ENCODE data around the gene ALDH1B1.

ALDH1B1 gene

DNA sequence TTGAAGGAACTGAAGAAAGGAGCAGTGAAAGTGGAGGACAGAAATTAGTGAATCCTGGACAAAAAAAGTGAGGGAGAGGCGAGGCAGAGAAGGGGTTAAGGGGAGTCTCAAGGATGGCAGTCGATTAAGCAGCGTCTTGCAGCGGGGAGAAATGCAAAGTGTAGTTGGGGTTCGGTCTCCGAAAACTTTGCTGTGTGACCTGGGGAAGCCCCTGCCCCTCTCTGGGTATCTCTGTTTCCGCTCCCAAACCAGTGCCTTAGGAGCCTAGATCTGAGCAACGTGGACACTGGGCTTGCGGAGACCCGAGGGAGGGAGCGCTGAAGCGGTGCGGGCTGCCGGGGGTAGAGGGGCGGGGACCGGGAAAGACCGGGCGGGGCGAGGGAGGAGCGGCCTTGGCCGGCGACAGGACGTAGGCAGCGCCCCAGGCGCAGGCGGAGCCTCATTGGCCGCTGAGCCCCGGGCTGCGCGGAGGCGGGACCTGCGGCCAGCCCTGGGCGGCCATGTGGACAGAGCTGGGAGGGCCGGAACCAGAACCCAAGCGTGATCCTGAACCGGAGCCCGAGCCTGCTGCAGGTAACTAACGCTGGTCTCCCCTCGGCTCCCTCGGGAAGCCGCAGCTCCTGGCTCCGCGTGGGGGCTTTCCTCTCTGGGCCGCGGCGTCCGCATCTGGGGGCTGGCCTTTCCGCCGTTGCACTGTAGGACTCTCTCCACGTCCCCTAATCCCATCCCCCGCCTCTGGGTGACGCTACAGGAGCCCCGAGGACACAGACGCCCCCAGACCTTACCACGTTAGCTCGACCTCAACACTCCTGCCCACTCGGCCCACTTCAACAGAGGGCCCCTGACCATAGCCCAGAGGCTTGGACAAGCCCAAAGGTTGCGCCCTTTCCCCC is at the start of gene ALDH1B1:
Gene ALDH1B1, plus strand, starts transcription at position 468 of the 893 bp plus-strand sequence. CDS start 3,047 bp downstream, outside the sequence.
- DNase-seq (ENCODE audit: low read depth): peak; percentile 25

DNA sequence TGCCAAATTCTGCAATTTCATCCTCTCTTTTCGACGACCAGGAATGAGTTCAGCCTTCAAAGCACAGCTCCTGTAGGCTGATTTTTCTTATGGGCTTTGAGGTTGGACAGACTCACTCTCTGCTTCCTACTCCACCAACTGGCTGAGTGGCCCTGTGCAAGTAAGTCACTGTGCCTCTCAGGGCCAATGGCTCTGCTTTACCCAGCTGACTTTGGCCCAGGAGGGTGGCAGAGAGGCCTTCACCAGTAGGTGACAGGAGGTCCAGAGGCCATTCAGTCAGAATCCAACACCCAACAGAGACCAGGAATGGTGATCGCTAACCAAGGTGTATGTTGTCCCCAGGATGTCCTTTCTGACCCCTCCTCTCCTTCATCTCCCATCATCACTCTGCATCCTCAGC is 49.5 kb upstream of the ALDH1B1 start:
- no peak for DNase-seq (ENCODE audit: low read depth)

GRCh38 chr9:38343552-38343951 is 49.0 kb upstream of the ALDH1B1 start:
- DNase-seq (ENCODE audit: low read depth): no peak

DNA sequence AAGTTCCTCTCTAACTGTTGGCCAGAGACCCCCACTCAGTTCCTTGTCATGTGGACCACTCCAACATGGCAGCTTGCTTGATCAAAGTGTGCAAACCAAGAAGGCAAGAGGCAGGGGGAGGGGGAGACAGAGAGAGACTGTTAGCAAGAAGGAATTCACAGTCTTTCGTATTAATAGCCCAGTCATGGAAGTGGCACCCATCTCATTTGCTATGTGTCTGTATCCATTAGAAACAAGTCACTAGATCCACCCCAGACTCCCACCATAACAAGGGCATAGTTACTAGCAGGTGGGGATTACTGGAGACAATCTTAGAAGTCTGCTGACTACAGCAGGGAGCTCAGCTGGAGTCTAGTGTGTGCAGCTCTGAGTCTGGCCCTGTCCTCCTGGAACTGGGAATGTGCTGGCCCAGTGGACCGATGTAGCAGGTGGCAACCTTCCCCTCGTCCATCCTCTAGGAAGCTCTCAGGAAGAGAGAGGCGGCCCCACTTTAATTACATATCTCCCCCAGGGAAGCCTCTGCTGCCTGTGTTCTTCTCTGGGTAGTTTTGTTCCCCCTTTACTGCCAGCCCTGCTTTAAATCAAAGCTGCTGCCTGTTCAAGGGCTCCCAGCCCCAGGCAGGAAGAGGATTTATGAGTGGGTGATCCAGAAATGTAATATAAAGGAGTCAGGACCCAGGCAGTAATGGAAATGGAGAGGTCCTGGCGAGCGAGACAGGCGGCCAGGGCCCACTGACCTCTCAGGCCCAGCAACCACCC is 47.8 kb upstream of the ALDH1B1 start:
- DNase-seq (ENCODE audit: low read depth): no peak

GRCh38 chr9:38345851-38346755 is 46.4 kb upstream of the ALDH1B1 start:
- no peak for DNase-seq (ENCODE audit: low read depth)

DNA sequence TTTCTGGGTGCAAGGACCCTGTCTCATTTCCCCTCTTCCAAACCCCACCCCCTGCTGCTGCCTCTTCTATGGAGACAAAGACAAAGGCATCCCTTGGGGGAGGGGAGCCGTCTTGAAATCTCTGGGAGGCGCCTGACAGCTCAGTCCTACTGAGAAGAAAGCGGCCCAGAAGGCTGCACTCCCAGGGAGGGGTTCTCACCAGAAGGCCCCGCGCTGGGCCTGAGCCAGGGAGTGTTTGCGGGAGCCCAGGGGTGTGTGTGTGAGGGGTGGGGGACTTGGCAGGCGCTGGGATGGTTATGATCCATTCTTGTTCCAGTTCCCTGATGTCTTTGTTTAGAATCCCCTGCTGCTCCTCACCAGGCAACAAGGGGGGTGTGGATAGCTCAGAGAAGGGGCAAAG is 45.7 kb upstream of the ALDH1B1 start:
- DNase-seq (ENCODE audit: low read depth): no peak

DNA sequence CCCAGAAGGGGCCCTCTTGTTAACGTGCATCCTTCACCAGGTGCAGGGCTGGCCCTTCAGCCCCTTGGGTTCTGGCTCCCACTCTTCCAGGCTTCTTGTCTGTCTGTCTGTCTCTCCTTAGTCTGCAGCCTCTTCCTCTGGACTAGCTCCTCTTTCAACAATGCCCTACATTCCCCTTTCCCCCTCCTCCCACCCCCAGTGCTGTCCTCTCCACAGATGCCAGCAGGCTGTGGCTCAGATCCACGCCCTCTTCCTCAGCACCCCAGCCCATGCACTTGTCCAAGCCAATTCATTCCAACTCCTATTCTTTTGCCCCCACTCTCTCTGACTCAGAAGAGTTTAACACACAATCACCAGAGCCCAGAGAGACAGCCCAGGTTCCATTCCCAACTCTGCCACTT is 45.2 kb upstream of the ALDH1B1 start:
- DNase-seq (ENCODE audit: low read depth): no peak

DNA sequence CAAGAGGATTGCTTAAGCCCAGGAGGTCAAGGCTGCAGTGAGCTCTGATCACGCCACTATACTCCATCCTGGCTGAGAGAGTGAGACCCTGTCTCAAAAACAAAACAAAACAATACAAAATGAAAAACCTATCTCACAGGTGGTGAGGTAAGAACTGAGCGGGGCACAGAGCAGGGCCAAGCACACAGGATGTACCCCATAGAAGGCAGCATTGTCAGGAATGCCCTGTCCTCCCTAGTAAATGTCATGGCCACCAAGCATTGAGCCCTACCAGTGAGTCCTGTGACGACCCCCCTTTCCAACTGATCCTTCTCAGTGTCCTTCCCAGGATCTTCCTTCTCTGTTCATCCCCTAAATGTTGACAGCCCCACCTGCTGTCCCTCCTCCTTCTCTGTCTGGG is 44.6 kb upstream of the ALDH1B1 start:
- no peak for DNase-seq (ENCODE audit: low read depth)

GRCh38 chr9:38350529-38350928 is 42.0 kb upstream of the ALDH1B1 start:
- DNase-seq (ENCODE audit: low read depth): no peak

GRCh38 chr9:38352530-38353328 is 39.8 kb upstream of the ALDH1B1 start:
- no peak for DNase-seq (ENCODE audit: low read depth)

- DNase-seq (ENCODE audit: low read depth): no peak
These were observed 37.4 kb upstream of the ALDH1B1 start for GRCh38 chr9:38355115-38355514.

- DNase-seq (ENCODE audit: low read depth): no peak
These were observed 36.9 kb upstream of the ALDH1B1 start for GRCh38 chr9:38355517-38356120.

GRCh38 chr9:38356851-38357250 is 35.7 kb upstream of the ALDH1B1 start:
- DNase-seq (ENCODE audit: low read depth): no peak

- no peak for DNase-seq (ENCODE audit: low read depth)
These were observed 35.0 kb upstream of the ALDH1B1 start for GRCh38 chr9:38357350-38358114.

- DNase-seq (ENCODE audit: low read depth): no peak
These were observed 33.9 kb upstream of the ALDH1B1 start for GRCh38 chr9:38358390-38359296.

- DNase-seq (ENCODE audit: low read depth): no peak
These were observed 33.2 kb upstream of the ALDH1B1 start for GRCh38 chr9:38359297-38359653.

GRCh38 chr9:38359689-38360385 is 32.7 kb upstream of the ALDH1B1 start:
- no peak for DNase-seq (ENCODE audit: low read depth)

DNA sequence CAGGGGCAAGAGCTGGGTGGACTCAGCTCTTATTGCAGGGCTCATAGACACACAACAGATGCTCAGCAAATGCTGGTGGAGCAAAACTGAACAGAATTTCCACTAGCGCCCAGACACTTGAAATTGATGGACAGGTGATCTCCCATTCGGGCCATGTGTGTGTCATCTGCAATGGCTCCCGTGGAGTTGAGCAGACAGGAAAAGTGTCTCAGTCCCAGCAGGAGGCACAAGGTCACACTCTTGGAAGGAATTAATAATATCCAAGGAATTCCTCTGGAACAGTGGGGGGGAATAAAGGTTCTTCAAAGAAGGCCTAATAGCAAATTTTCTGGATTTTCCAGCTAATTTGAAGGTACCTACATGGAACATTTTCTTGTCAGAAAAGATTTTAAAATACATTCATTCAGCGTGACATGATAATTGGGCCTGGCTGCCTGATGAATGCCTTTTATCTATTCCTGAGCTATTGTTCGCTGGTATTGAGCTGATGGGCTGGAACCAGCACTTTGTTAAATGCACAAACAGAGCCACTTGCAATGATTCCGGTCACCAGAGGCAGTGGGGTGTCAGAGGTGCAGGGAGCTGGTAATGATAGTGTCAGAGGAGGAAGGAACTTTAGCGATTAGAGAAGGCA is 31.5 kb upstream of the ALDH1B1 start:
- no peak for DNase-seq (ENCODE audit: low read depth)
